BE2C (cell line): ENCODE data around the gene PLEKHA6.
A peak's percentile ranks its signal among the peaks of the same experiment; 100 is the strongest.

ENCODE experiments used
- DNase-seq: peaks from one replicate; pipeline ENCODE4 v3.0.0-alpha.2; 2020
- H3K27me3 ChIP-seq: fragments of 250-450 bp; sonication (Bioruptor Pico); 2 replicates; pipeline ENCODE4 v1.5.1; 2020; ENCODE audit warnings: mild to moderate bottlenecking
- H3K36me3 ChIP-seq: fragments of 250-450 bp; sonication (Bioruptor Pico); 2 replicates; pipeline ENCODE4 v1.5.1; 2020; ENCODE audit warnings: mild to moderate bottlenecking
- H3K4me1 ChIP-seq: fragments of 250-450 bp; sonication (Bioruptor Pico); 2 replicates; pipeline ENCODE4 v1.5.1; 2020
- H3K4me3 ChIP-seq: 2 replicates; pipeline ENCODE4 v1.5.1; 2011; ENCODE audit warnings: low read depth, low read length
- H3K9me3 ChIP-seq: fragments of 250-450 bp; sonication (Bioruptor Pico); 2 replicates; pipeline ENCODE4 v1.5.1; 2020
- TF ChIP-seq, protein P1 (sequence below): IDR thresholded peaks from 2 replicates; pipeline ENCODE4 v1.5.1; 2012; ENCODE audit warnings: mild to moderate bottlenecking, low read depth, low read length

Gene PLEKHA6

DNA sequence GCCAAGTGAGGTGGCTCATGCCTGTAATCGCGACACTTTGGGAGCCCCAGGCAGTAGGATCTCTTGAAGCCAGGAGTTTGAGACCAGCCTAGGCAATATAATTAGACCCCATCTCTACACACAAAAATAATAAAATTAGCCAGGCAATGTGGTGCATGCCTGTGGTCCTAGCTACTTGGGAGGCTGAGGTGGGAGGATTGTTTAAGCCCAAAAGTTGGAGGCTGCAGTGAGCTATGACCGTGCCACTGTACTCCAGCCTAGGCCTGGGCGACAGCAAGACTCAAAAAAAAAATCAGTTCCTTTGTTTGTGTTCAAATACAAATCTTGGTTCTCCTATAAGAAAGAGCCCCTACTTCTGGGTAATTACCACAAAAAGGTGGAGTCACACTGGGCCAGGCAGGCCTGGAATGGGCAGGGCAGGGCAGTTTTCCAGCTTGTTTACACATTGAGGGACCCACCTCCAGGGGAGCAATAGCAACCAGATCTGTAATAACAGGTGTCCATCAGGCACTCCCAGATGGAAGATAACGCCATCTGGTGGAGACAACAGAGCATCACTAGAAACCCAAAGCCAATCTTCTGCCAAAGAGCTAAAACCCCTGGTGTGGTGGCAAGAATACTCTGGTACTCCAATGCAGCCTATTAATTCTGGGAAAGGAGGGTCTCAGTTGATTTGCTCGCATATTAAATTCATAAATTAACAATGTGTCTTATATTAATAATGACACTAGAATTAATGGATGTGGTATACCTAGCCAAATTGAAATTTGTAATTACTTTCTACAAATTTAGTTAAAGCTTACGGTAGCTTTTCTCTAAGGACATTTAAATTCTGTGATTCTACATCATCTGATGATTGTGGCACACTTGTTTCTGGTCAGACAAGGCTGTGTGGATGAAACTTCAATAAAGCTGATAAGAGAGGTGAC is 38.7 kb upstream of the PLEKHA6 start:
- peak; percentile 81 for DNase-seq
- Histone ChIP-seq H3K4me3 (no peak overlapping the region), H3K36me3 (peaks cover 34% of the 10 kb centered on the region), H3K27me3 (no peaks in the 10 kb centered on the region; the same call in 1 of the 2 replicates), H3K9me3 (no peaks in the 10 kb centered on the region), H3K4me1 (no peaks in the 10 kb centered on the region)
- TF ChIP-seq, protein P1, sequence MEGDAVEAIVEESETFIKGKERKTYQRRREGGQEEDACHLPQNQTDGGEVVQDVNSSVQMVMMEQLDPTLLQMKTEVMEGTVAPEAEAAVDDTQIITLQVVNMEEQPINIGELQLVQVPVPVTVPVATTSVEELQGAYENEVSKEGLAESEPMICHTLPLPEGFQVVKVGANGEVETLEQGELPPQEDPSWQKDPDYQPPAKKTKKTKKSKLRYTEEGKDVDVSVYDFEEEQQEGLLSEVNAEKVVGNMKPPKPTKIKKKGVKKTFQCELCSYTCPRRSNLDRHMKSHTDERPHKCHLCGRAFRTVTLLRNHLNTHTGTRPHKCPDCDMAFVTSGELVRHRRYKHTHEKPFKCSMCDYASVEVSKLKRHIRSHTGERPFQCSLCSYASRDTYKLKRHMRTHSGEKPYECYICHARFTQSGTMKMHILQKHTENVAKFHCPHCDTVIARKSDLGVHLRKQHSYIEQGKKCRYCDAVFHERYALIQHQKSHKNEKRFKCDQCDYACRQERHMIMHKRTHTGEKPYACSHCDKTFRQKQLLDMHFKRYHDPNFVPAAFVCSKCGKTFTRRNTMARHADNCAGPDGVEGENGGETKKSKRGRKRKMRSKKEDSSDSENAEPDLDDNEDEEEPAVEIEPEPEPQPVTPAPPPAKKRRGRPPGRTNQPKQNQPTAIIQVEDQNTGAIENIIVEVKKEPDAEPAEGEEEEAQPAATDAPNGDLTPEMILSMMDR: peak; percentile 99

DNA sequence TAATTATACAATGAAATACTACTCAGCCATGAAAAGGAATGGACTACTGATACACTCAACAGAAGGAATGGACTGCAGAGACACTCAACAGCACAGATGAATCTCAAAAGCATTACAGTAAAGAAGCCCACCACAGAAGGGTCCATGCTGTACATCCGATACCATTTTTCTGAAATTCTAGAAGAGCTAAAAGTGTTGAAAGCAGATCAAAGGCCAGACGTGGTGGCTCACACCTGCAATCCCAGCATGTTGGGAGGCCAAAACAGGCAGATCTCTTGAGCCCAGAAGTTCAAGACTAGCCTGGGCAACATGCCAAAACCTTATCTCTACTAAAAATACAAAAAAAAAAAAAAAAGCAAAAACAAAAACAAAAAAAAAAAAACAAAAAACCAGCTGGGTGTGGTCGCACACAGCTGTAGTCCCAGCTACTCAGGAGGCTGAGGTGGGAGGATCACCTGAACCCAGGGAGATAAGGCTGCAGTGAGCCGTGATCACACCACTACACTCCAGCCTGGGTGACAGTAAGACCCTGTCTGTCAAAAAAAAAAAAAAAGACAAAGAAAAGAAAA is 36.4 kb upstream of the PLEKHA6 start:
- TF ChIP-seq, protein P1: no peak
- DNase-seq: no peak

DNA sequence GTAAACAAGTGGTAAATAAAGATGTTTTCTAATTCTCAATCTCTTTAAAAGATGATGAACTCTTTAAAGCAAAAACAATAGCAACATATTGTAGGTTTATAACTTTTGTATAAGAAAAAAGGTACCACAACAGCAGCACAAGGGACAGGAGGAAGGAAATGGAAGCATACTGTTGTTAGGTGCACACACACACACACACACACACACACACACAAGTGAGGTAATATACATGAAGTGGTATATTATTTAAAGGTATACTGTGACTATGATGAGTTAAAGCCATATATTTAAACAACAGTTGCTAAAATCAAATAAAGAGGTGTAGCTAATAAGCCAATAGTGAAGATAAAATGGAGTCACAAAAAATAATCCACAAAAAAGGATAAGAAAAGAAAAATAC is 31.9 kb upstream of the PLEKHA6 start:
- Histone ChIP-seq H3K4me1 (no peaks in the 10 kb centered on the region), H3K9me3 (no peaks in the 10 kb centered on the region)
- TF ChIP-seq, protein P1: no peak

More for the DNA sequence above, 36.4 kb upstream of the PLEKHA6 start:
- Histone ChIP-seq H3K9me3 (no peaks in the 10 kb centered on the region), H3K4me1 (no peaks in the 10 kb centered on the region), H3K27me3 (peaks cover 14% of the 10 kb centered on the region), H3K4me3 (no peak overlapping the region), H3K36me3 (peaks cover 21% of the 10 kb centered on the region)

DNA sequence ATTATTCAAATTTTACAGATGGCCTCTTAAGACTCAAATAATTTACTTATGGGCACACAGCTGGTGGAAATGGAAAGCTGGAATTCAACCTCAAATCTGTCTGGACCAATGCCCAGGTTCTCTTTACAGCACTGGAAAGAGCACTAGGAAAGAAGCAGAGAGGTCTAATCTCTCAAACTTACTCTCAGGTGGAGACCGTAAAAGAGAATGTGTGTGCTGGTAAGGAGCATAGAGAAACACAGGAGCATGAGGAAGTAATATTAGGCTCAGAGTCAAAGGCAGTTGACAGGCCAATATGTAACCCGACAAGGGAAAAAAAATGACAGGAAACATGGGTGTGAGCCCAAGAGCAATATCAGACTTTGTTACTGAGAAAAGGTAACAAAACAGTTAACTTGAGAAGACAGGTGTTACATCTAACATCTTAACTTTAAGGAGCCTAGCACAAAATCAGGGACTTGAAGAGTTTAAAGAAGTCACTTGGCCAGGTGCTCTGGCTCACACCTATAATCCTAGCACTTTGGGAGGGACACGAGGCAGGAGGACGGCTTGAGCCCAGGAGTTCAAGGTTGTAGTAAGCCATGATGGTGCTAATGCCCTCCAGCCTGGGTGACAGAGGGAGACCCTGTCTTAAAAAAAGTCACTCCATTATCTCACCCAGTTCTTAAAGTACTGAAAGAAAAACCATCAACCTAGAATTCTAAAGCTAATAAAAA is 31.2 kb upstream of the PLEKHA6 start:
- no peaks in the 10 kb centered on the region for H3K4me1 ChIP-seq
- H3K4me3 ChIP-seq: no peak overlapping the region
- no peaks in the 10 kb centered on the region for H3K36me3 ChIP-seq
- no peak for DNase-seq
- peaks cover 14% of the 10 kb centered on the region for H3K27me3 ChIP-seq
- TF ChIP-seq, protein P1: no peak
- H3K9me3 ChIP-seq: peaks cover under 1% of the 10 kb centered on the region; the same call in 1 of the 2 replicates

More for the DNA sequence above, 31.9 kb upstream of the PLEKHA6 start:
- H3K36me3 ChIP-seq: no peaks in the 10 kb centered on the region
- H3K27me3 ChIP-seq: peaks cover 14% of the 10 kb centered on the region
- no peak overlapping the region for H3K4me3 ChIP-seq
- DNase-seq: no peak

DNA sequence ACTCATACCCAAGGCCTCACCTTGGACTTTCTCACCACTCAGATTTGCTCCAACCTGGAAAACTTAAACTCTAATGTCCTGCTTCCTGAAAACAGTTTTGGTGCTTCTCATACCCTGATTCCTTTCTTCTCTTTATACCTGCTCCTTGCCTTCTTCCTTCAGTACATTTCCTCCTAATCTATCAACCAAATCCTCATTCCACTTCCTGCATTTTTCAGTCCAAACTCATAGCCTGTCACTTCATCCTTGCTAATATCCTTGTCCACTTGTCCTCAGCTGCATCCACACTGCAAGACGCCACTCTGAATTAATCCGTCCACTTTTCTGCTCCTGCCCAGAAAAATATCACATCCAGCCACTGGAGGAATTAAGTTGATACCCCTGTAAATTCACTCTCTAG is 26.0 kb upstream of the PLEKHA6 start:
- TF ChIP-seq, protein P1: no peak
- peaks cover 3% of the 10 kb centered on the region; the same call in 1 of the 2 replicates for H3K9me3 ChIP-seq
- no peaks in the 10 kb centered on the region; the same call in 1 of the 2 replicates for H3K27me3 ChIP-seq
- no peaks in the 10 kb centered on the region for H3K36me3 ChIP-seq
- H3K4me1 ChIP-seq: no peaks in the 10 kb centered on the region
- H3K4me3 ChIP-seq: no peak overlapping the region
- no peak for DNase-seq
